DMS53 treated with DMSO at 0.1 percent for 48 hours (cell line): ENCODE data around the gene ETFBKMT.

Experiments
- DNase-seq: peaks from one replicate; lab custom pipeline; 2025; ENCODE audit not compliant: unreplicated experiment; lab: John Stamatoyannopoulos, UW

The ETFBKMT gene

GRCh38 chr12:31659087-31659942 is at the start of gene ETFBKMT:
TSS of gene ETFBKMT (plus strand) at chr12:31659688. CDS start at chr12:31661954, 2,266 bp downstream.
- peak; percentile 99 for DNase-seq

- no peak for DNase-seq
Observed at GRCh38 chr12:31612819-31613218, 46.7 kb upstream of the ETFBKMT start.

- DNase-seq, result no peak
Observed at GRCh38 chr12:31618228-31619025, 41.1 kb upstream of the ETFBKMT start.

GRCh38 chr12:31620311-31620710 is 39.2 kb upstream of the ETFBKMT start:
- no peak for DNase-seq

- DNase-seq, result no peak
Observed at GRCh38 chr12:31622038-31622437, 37.5 kb upstream of the ETFBKMT start.

- no peak for DNase-seq
Observed at GRCh38 chr12:31626270-31626995, 33.1 kb upstream of the ETFBKMT start.

- no peak for DNase-seq
Observed at GRCh38 chr12:31627456-31628054, 31.9 kb upstream of the ETFBKMT start.

GRCh38 chr12:31629756-31630732 is 29.4 kb upstream of the ETFBKMT start:
- no peak for DNase-seq

- DNase-seq, result no peak
Observed at GRCh38 chr12:31631023-31631724, 28.3 kb upstream of the ETFBKMT start.

GRCh38 chr12:31631809-31632208 is 27.7 kb upstream of the ETFBKMT start:
- no peak for DNase-seq

- no peak for DNase-seq
Observed at GRCh38 chr12:31633464-31633863, 26.0 kb upstream of the ETFBKMT start.

- DNase-seq, result no peak
Observed at GRCh38 chr12:31634620-31635019, 24.9 kb upstream of the ETFBKMT start.

- no peak for DNase-seq
Observed at GRCh38 chr12:31641509-31642090, 17.9 kb upstream of the ETFBKMT start.

- no peak for DNase-seq
Observed at GRCh38 chr12:31644536-31644935, 15.0 kb upstream of the ETFBKMT start.

GRCh38 chr12:31645924-31646323 is 13.6 kb upstream of the ETFBKMT start:
- DNase-seq, result no peak

- no peak for DNase-seq
Observed at GRCh38 chr12:31647086-31647491, 12.4 kb upstream of the ETFBKMT start.

- DNase-seq, result no peak
Observed at GRCh38 chr12:31650918-31651317, 8.6 kb upstream of the ETFBKMT start.

- DNase-seq, result no peak
Observed at GRCh38 chr12:31651893-31652521, 7.5 kb upstream of the ETFBKMT start.
